Osteoblast (primary cell): ENCODE data around the gene MAP6. TPM values are rescaled to one million over a fixed set of nuclear protein-coding genes. Genes with fewer than 3 reads are reported as not detected.

Experiments
- DNase-seq: peaks from one replicate; pipeline ENCODE4 v3.0.0; 2011; ENCODE audit warnings: low spot score, mixed read lengths; ENCODE audit not compliant: insufficient read length; ENCODE audit errors: missing footprints
- H2AFZ ChIP-seq: 2 replicates; pipeline ENCODE4 v1.6.0; 2011; ENCODE audit warnings: mild to moderate bottlenecking, low read length
- H3K27ac ChIP-seq: 2 replicates; pipeline ENCODE4 v1.5.1; 2011; ENCODE audit warnings: mild to moderate bottlenecking, low read depth, low read length, moderate library complexity
- H3K27me3 ChIP-seq: 2 replicates; pipeline ENCODE4 v1.6.0; 2012; ENCODE audit warnings: mild to moderate bottlenecking, control low read depth, inconsistent platforms, low read length, moderate library complexity; ENCODE audit not compliant: insufficient read depth
- H3K36me3 ChIP-seq: 2 replicates; pipeline ENCODE4 v1.5.1; 2011; ENCODE audit warnings: mild to moderate bottlenecking, low read length, control low read depth, moderate library complexity; ENCODE audit not compliant: insufficient read depth
- H3K4me1 ChIP-seq: 2 replicates; pipeline ENCODE4 v1.5.1; 2011; ENCODE audit warnings: mild to moderate bottlenecking, low read length, control low read depth, moderate library complexity; ENCODE audit not compliant: insufficient read depth
- H3K4me2 ChIP-seq: 2 replicates; pipeline ENCODE4 v1.6.0; 2011; ENCODE audit warnings: mild to moderate bottlenecking, low read length; ENCODE audit not compliant: insufficient read depth
- H3K4me3 ChIP-seq: fragments of 200-600 bp; sonication (generic); 3 replicates; pipeline ENCODE4 v1.5.1; 2012; ENCODE audit warnings: mild to moderate bottlenecking, low read length, inconsistent platforms; ENCODE audit not compliant: insufficient read depth
- H3K79me2 ChIP-seq: 2 replicates; pipeline ENCODE4 v1.6.0; 2012; ENCODE audit warnings: mild to moderate bottlenecking, low read length, control low read depth, inconsistent platforms; ENCODE audit not compliant: insufficient read depth
- H3K9me3 ChIP-seq: 2 replicates; pipeline ENCODE4 v1.5.1; 2011; ENCODE audit warnings: low read depth, low read length, control low read depth
- H4K20me1 ChIP-seq: 2 replicates; pipeline ENCODE4 v1.6.0; 2012; ENCODE audit warnings: mild to moderate bottlenecking, low read length, control low read depth; ENCODE audit not compliant: insufficient read depth
- total RNA-seq: library from RNA; depleted of rRNA; stranded (reverse); fragments of >200 nt; gene quantifications from 2 replicates; pipeline ENCODE4 v1.2.3, GENCODE V29; 2012
- TF ChIP-seq, protein P1 (sequence below): IDR thresholded peaks from 2 replicates; pipeline ENCODE4 v1.5.1; 2011; ENCODE audit warnings: mild to moderate bottlenecking, low read depth, low read length, moderate library complexity; ENCODE audit errors: extremely low read depth

MAP6 gene
- total RNA-seq, 1 donor = 0.72 TPM

- H3K36me3 ChIP-seq = no peaks in the 10 kb centered on the region
- H3K27me3 ChIP-seq = peaks cover 7% of the 10 kb centered on the region
- H3K4me2 ChIP-seq = no peak overlapping the region
- H3K79me2 ChIP-seq = no peaks in the 10 kb centered on the region
- H3K9me3 ChIP-seq = no peaks in the 10 kb centered on the region
- TF ChIP-seq, protein P1, sequence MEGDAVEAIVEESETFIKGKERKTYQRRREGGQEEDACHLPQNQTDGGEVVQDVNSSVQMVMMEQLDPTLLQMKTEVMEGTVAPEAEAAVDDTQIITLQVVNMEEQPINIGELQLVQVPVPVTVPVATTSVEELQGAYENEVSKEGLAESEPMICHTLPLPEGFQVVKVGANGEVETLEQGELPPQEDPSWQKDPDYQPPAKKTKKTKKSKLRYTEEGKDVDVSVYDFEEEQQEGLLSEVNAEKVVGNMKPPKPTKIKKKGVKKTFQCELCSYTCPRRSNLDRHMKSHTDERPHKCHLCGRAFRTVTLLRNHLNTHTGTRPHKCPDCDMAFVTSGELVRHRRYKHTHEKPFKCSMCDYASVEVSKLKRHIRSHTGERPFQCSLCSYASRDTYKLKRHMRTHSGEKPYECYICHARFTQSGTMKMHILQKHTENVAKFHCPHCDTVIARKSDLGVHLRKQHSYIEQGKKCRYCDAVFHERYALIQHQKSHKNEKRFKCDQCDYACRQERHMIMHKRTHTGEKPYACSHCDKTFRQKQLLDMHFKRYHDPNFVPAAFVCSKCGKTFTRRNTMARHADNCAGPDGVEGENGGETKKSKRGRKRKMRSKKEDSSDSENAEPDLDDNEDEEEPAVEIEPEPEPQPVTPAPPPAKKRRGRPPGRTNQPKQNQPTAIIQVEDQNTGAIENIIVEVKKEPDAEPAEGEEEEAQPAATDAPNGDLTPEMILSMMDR = no peak
- H3K27ac ChIP-seq = no peak overlapping the region
- peaks cover 3% of the 10 kb centered on the region for H3K4me1 ChIP-seq
- no peak overlapping the region for H3K4me3 ChIP-seq
- H2AFZ ChIP-seq = no peak overlapping the region
- no peaks in the 10 kb centered on the region for H4K20me1 ChIP-seq
- DNase-seq = peak; percentile 42
Measured at GRCh38 chr11:75548595-75549272, 120.1 kb downstream of the MAP6 start.

DNA sequence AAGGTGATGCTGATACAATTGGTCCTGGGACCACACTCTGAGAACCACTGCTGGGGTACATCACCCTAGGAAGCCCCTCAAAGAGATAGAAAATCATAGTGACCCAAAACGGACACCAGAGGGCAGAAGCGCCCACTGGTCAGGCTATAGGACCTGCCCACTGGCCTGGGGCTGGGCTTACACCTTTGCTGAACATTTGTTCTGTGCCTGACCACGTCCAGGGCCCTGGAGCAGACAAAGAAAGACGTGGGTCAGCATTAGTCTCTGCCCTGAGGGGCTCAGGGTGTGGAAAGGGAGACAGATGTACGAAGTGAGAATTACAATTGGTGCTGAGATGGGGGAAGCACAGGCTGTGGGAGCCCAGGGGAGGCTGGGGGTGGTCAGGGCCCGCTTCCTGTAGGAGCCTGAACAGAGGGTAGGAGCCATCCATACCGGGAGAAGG is 121.2 kb downstream of the MAP6 start:
- Histone ChIP-seq H3K27me3 (peaks cover 7% of the 10 kb centered on the region), H3K4me2 (no peak overlapping the region), H3K9me3 (no peaks in the 10 kb centered on the region), H2AFZ (no peak overlapping the region), H3K4me1 (no peaks in the 10 kb centered on the region), H3K4me3 (no peak overlapping the region), H3K79me2 (no peaks in the 10 kb centered on the region), H3K36me3 (no peaks in the 10 kb centered on the region), H4K20me1 (no peaks in the 10 kb centered on the region), H3K27ac (no peak overlapping the region)
- peak; percentile 91 for DNase-seq
- TF ChIP-seq, protein P1 = peak; percentile 88

DNA sequence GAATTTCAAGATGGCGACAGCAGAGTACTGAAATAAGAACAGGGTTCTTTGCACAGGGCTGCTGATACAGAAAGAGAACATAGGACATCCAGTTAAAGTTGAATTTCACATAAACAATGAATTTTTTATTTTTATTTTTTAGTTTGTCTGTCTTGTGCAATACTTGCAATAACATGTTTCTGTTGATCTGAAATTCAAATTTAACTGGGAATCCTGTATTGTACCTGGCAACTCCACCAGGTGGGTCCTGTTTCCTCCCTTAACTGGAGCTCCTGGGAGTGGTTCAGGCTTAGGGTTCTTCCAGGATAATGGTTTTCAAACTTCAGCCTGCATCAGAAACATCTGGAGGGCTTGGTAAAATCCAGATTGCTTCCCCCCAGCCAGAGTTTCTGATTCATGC is 121.7 kb downstream of the MAP6 start:
- Histone ChIP-seq H4K20me1 (no peaks in the 10 kb centered on the region), H3K4me2 (no peak overlapping the region), H3K27me3 (peaks cover 7% of the 10 kb centered on the region), H3K4me3 (no peak overlapping the region), H3K4me1 (no peaks in the 10 kb centered on the region), H3K36me3 (no peaks in the 10 kb centered on the region), H3K79me2 (no peaks in the 10 kb centered on the region), H3K27ac (no peak overlapping the region), H2AFZ (no peak overlapping the region), H3K9me3 (no peaks in the 10 kb centered on the region)
- peak; percentile 17 for DNase-seq
- TF ChIP-seq, protein P1 = no peak

DNA sequence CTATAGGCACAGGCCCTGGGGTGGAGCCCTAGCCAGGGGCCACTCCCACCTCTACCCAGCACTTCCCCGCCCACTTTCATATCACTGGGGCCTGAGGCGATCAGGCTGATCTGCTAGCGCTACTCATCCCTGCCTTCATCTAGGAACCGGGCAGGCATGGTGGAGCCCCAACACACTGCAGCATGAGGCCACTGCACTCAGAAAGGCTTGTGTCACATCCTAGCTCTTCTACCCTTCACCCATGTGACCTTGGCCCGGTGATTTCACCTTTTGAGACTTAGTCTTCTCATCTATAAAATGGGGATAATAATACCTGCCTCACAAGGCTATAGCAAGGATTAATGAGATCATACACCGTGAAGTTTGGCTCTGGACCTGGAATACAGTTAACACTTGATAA is 125.0 kb downstream of the MAP6 start:
- H3K79me2 ChIP-seq = no peaks in the 10 kb centered on the region
- peak; percentile 26 for DNase-seq
- no peaks in the 10 kb centered on the region for H3K4me1 ChIP-seq
- H2AFZ ChIP-seq = no peak overlapping the region
- H3K36me3 ChIP-seq = no peaks in the 10 kb centered on the region
- H3K4me3 ChIP-seq = no peak overlapping the region
- no peaks in the 10 kb centered on the region for H4K20me1 ChIP-seq
- H3K4me2 ChIP-seq = no peak overlapping the region
- no peak overlapping the region for H3K27ac ChIP-seq
- no peaks in the 10 kb centered on the region for H3K9me3 ChIP-seq
- TF ChIP-seq, protein P1 = no peak
- H3K27me3 ChIP-seq = peaks cover 7% of the 10 kb centered on the region
